Epithelial cell of proximal tubule (primary cell): ENCODE data around the gene CD2BP2. TPM values are rescaled to one million over a fixed set of nuclear protein-coding genes. Genes with fewer than 3 reads are reported as not detected.
"Not testable (repeated sequence)": the region's sequence is repeated elsewhere in the genome, so short reads cannot be mapped to it uniquely, and the experiment has no call there.

Experiments
- DNase-seq: peaks from one replicate; pipeline ENCODE4 v3.0.0-alpha.2; 2011; ENCODE audit warnings: low read depth
- H3K4me3 ChIP-seq: 2 replicates; pipeline ENCODE4 v1.5.1; 2011; ENCODE audit warnings: low read depth, mild to moderate bottlenecking, low read length
- total RNA-seq: library from RNA; depleted of rRNA; stranded (reverse); fragments of >200 nt; gene quantifications from 2 replicates; pipeline ENCODE4 v1.2.3, GENCODE V29; 2015
- TF ChIP-seq, protein P1 (sequence below): conservative IDR thresholded peaks from 2 replicates; pipeline ENCODE4 v1.5.1; 2012; ENCODE audit warnings: low read depth, mild to moderate bottlenecking, low read length

Gene CD2BP2
- total RNA-seq, 1 donor from 2014 or later = 75.2 TPM

DNA sequence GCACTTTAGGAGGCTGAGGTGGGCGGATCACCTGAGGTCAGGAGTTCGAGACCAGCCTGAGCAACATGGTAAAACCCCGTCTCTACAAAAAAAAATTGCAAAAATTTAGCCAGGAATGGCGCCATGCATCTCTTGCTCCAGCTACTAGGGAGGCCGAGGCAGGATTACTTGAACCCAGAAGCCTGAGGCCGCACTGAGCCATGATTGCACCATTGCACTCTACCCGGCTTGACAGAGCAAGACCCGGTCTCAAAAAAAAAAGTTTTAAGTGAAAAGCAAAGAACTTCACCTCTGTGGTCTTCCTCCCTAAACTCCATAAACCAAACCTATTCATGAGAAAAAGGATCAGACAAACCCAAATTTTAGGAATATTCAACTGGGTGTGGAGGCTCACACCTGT, 7.0 kb downstream of the CD2BP2 start:
- TF ChIP-seq, protein P1, sequence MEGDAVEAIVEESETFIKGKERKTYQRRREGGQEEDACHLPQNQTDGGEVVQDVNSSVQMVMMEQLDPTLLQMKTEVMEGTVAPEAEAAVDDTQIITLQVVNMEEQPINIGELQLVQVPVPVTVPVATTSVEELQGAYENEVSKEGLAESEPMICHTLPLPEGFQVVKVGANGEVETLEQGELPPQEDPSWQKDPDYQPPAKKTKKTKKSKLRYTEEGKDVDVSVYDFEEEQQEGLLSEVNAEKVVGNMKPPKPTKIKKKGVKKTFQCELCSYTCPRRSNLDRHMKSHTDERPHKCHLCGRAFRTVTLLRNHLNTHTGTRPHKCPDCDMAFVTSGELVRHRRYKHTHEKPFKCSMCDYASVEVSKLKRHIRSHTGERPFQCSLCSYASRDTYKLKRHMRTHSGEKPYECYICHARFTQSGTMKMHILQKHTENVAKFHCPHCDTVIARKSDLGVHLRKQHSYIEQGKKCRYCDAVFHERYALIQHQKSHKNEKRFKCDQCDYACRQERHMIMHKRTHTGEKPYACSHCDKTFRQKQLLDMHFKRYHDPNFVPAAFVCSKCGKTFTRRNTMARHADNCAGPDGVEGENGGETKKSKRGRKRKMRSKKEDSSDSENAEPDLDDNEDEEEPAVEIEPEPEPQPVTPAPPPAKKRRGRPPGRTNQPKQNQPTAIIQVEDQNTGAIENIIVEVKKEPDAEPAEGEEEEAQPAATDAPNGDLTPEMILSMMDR = no peak
- DNase-seq = no peak
- no peak overlapping the region for H3K4me3 ChIP-seq

DNA sequence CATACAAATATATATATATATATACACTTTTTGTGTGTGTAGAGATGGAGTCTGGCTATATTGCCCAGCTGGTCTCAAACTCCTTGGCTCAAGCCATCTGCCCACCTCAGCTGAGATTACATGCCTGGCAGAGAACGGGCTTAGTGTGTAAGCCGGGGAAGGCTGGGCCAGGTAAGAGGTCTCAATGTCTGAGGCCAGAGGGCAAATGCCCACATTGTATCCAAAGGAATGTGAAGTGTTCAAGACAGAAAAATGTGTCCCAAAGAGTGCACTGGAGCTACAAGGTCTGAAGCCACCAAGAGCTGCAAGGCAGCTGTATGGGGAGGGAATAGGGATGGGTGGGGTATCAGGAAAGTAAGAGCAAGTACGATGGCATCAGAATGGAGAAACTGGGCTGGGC, 8.8 kb downstream of the CD2BP2 start:
- TF ChIP-seq, protein P1 = no peak
- DNase-seq = no peak
- no peak overlapping the region for H3K4me3 ChIP-seq

DNA sequence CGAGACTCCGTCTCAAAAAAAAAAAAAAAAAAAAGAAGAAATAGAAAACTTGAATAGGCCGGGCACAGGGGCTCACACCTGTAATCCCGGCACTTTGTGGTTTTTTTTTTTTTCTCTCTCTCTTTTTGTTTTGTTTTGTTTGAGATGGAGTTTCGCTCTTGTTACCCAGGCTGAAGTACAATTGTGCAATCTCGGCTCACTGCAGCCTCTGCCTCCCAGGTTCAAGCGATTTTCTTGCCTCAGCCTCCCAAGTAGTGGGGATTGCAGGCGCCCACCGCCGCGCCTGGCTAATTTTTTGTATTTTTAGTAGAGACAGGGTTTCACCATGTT, 11.7 kb downstream of the CD2BP2 start:
- DNase-seq, H3K4me3 ChIP-seq: not testable (repeated sequence)

DNA sequence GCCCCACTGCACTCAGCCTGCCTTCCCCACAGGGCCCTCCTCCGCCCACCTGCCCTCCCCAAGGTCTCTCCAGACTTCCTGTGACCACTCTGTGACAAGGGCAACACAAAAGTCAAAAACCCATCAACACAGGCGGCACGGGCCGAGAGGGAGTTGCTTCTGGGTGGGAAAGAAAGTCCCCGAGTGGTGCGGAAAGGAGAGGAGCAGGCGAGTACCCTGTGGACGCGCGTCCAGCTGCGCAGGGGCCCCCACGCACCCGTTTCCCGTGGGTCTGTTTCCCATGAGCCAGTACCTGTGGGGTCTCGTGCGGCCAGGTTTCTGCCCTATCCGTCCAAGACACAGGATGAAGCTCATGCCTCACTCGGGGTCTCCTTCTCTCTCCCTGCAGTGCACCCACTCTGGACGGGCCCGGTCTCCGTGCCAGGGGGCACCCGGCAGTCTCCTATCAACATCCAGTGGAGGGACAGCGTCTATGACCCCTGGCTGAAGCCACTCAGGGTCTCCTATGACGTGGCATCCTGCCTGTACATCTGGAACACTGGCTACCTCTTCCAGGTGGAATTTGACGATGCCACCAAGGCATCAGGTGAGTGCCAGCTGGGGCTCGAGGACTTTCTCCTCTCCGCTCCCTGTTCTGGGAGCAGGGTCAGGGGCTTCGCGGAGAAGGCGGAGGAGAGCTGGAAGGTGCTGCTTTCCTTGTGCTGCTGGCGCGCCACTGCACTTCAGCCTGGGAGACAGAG, 12.2 kb downstream of the CD2BP2 start:
- TF ChIP-seq, protein P1 = no peak
- no peak for DNase-seq
- no peak overlapping the region for H3K4me3 ChIP-seq

DNA sequence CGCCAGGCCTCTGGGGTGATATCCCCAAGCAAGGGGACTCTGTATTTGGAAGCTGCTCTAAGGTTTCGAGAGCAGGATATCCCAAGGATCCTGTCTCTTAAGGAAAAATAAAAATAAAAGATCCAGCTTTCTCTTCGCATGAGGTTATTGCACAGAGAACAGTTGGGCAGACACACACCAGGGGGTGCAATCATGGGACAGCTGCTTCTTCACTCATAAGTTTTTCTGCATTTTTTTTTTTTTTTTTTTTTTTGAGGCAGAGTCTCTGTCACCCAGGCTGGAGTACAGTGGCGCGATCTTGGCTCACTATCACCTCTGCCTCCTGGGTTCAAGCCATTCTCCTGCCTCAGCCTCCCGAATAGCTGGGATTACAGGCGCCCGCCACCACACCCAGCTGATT, 13.1 kb downstream of the CD2BP2 start:
- not testable (repeated sequence) for DNase-seq, H3K4me3 ChIP-seq
- TF ChIP-seq, protein P1 = peak; percentile 17

DNA sequence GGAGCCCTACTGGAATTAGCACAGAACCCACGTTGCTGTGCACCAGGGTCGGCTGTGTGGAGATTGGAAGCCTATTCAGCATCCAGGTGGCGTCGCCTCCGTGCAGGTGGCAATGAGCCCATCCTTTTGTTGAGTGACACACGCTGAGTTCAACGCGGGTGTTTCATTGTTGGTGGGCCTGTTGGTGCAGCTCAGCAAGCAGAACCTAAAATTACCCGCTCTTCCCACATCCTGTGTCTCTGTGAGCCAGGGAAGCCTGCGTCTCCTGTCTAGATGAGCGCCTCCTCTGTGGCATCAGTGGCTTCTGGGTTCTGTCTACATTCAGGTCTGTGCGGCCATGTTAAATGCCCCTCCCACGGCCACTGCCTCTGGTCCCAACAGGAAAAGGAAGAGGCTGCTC, 14.5 kb downstream of the CD2BP2 start:
- no peak for DNase-seq
- no peak overlapping the region for H3K4me3 ChIP-seq
- TF ChIP-seq, protein P1 = no peak

DNA sequence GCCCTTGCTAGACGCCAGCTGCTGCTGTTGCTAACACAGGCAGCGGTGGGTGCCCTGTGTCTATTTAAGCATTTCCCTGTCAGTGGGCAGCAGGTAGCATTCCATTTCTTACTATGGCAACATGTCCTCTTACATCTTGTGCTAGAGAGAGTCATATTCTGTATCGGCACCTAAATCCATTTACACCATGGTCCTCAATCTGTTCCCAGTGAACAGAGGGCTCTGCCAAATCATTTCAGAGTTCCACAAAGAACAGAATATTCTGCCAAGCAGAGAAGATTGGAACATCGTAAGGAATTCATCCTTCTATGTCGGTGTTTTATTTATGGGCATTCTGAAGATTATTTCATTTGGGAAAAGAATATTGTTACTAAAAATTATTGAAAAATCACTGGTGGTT, 16.4 kb downstream of the CD2BP2 start:
- DNase-seq = not testable (repeated sequence)

DNA sequence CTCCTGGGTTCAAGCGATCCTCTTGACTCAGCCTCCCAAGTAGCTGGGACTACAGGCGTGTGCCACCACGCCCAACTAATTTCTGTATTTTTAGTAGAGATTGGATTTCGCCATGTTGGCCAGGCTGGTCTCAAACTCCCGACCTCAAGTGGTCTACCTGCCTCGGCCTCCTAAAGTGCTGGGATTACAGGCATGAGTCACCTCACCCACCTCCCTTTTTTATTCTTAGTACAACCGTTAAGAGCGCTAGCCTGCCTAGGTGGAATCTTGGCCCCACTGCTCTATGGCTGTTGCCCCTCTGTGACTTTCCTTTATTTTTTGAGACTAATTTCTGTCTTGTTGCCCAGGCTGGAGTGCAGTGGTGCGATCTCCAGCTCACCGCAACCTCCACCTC, 17.1 kb downstream of the CD2BP2 start:
- DNase-seq = not testable (repeated sequence)

More for the DNA sequence above, 16.4 kb downstream of the CD2BP2 start:
- not testable (repeated sequence) for H3K4me3 ChIP-seq

More for the DNA sequence above, 17.1 kb downstream of the CD2BP2 start:
- not testable (repeated sequence) for H3K4me3 ChIP-seq
